ENCODE measurements around the gene EFCAB13. TPM values are rescaled to one million over a fixed set of nuclear protein-coding genes. Genes with fewer than 3 reads are reported as not detected.
A peak's percentile ranks its signal among the peaks of the same experiment; 100 is the strongest.

The EFCAB13 gene
- total RNA-seq, 1 experiment from 2014 or later = 5.1 TPM

DNA sequence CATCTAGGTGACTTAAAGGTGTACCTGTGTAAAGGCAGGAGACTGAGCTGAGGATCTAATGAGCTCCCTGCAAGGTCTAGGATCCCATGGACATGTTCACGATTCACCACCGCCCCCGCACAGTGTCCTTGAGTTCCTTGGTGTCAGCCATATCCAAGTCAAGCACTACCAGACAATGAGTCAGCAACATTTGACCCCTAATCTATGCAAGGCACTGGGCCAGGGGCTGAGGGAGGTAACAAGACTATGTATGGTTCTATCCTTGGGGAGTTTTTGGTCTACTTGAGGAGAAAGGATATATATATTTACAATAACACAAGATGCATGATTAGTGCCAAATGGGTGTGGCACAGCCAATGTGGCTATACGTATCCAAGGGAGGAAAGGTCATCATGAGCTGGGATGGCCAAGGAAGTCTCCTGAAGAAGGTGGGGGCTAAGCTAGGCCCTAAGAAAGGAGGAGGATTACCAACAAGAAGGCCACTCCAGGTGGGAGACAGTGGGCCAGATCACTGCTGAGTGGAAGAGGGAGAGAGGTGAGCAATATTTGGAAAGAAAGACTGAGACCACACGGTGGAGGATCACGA, 35.1 kb upstream of the EFCAB13 start:
- Histone ChIP-seq H3K27me3 (replicated peaks; ENCODE audit: control insufficient read depth, insufficient read depth, low read length) (no peaks in the 10 kb centered on the region; the same call in none of the 2 replicates), H3K9me3 (no peaks in the 10 kb centered on the region), H3K4me1 (peaks cover 22% of the 10 kb centered on the region), H3K36me3 (ENCODE audit: control insufficient read depth, insufficient read depth, low read length) (no peaks in the 10 kb centered on the region), H3K4me3 (ENCODE audit: low read depth, low read length) (no peak overlapping the region)
- TF ChIP-seq, protein P1, sequence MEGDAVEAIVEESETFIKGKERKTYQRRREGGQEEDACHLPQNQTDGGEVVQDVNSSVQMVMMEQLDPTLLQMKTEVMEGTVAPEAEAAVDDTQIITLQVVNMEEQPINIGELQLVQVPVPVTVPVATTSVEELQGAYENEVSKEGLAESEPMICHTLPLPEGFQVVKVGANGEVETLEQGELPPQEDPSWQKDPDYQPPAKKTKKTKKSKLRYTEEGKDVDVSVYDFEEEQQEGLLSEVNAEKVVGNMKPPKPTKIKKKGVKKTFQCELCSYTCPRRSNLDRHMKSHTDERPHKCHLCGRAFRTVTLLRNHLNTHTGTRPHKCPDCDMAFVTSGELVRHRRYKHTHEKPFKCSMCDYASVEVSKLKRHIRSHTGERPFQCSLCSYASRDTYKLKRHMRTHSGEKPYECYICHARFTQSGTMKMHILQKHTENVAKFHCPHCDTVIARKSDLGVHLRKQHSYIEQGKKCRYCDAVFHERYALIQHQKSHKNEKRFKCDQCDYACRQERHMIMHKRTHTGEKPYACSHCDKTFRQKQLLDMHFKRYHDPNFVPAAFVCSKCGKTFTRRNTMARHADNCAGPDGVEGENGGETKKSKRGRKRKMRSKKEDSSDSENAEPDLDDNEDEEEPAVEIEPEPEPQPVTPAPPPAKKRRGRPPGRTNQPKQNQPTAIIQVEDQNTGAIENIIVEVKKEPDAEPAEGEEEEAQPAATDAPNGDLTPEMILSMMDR (IDR thresholded peaks at IDR 0.05; ENCODE audit: insufficient read depth in 1 of 2, low read depth in 1 of 2, low read length in 1 of 2, severe bottlenecking in 1 of 2, unreplicated experiment in 1 of 2) = no peak
- BruUV-seq (replicated peaks) = no TSS peak
- Mint-ChIP-seq H3K27ac (ENCODE audit: unreplicated experiment) (no peak overlapping the region), H3K27me3 (ENCODE audit: insufficient read depth, unreplicated experiment) (no peaks in the 10 kb centered on the region), H3K4me3 (ENCODE audit: unreplicated experiment) (no peak overlapping the region), H3K9me3 (ENCODE audit: unreplicated experiment) (no peaks in the 10 kb centered on the region), H3K36me3 (ENCODE audit: insufficient read depth, unreplicated experiment) (no peaks in the 10 kb centered on the region), H3K4me1 (ENCODE audit: low read depth, unreplicated experiment) (peaks cover 20% of the 10 kb centered on the region)
- POLR2A ChIA-PET = no interaction called here
- CTCF ChIA-PET = no interaction called here
- no peak for DNase-seq
- intact Hi-C loops (cut with micrococcal nuclease; ENCODE audit: unreplicated experiment) = no loop called here

DNA sequence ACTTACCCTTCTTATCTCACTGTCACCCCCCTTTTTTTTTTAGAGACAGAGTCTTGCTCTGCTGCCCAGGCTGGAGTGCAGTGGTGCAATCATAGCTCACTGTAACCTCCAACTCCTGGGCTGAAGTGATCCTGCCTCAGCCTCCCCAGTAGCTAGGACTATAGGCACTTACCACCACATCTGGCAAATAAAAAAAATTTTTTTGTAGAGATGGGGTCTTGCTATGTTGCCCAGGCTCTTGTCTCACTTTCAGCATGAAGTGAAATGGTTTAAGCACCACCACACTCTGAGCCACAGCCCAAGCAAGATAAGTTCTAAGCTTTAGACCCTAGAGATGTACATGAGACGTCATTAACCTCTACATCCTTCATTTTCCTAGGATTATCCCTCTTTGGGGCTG, 34.5 kb upstream of the EFCAB13 start:
- Histone ChIP-seq H3K4me3 (ENCODE audit: low read depth, low read length) (no peak overlapping the region), H3K9me3 (no peaks in the 10 kb centered on the region), H3K4me1 (peaks cover 22% of the 10 kb centered on the region), H3K36me3 (ENCODE audit: control insufficient read depth, insufficient read depth, low read length) (no peaks in the 10 kb centered on the region), H3K27me3 (replicated peaks; ENCODE audit: control insufficient read depth, insufficient read depth, low read length) (no peaks in the 10 kb centered on the region; the same call in none of the 2 replicates)
- POLR2A ChIA-PET = no interaction called here
- CTCF ChIA-PET = no interaction called here
- Mint-ChIP-seq H3K9me3 (ENCODE audit: unreplicated experiment) (no peaks in the 10 kb centered on the region), H3K4me3 (ENCODE audit: unreplicated experiment) (no peak overlapping the region), H3K36me3 (ENCODE audit: insufficient read depth, unreplicated experiment) (no peaks in the 10 kb centered on the region), H3K27ac (ENCODE audit: unreplicated experiment) (no peak overlapping the region), H3K27me3 (ENCODE audit: insufficient read depth, unreplicated experiment) (no peaks in the 10 kb centered on the region), H3K4me1 (ENCODE audit: low read depth, unreplicated experiment) (peaks cover 20% of the 10 kb centered on the region)
- TF ChIP-seq, protein P1 (IDR thresholded peaks at IDR 0.05; ENCODE audit: insufficient read depth in 1 of 2, low read depth in 1 of 2, low read length in 1 of 2, severe bottlenecking in 1 of 2, unreplicated experiment in 1 of 2) = no peak
- BruUV-seq (replicated peaks) = no TSS peak
- intact Hi-C loops (cut with micrococcal nuclease; ENCODE audit: unreplicated experiment) = no loop called here
- no peak for DNase-seq

DNA sequence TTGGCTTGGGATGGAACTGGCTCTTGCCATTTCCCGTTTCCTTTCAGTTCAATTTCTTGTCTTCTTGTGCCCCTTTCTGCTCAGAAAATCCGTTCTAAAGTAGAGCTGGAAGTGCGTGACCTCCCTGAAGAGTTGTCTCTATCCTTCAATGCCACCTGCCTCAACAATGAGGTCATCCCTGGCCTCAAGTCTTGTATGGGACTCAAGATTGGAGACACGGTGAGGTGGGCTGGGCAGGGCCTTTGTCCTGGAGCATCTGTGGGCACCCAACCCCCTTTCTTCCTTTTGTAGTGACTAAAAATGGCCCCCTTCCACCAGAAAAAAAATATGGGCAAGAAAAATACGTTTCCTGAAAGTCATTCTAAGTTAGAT, 32.9 kb upstream of the EFCAB13 start:
- Mint-ChIP-seq H3K27me3 (ENCODE audit: insufficient read depth, unreplicated experiment) (no peaks in the 10 kb centered on the region), H3K4me3 (ENCODE audit: unreplicated experiment) (peak overlapping the region; percentile 58), H3K4me1 (ENCODE audit: low read depth, unreplicated experiment) (peaks cover 20% of the 10 kb centered on the region), H3K36me3 (ENCODE audit: insufficient read depth, unreplicated experiment) (no peaks in the 10 kb centered on the region), H3K27ac (ENCODE audit: unreplicated experiment) (peak overlapping the region; percentile 37), H3K9me3 (ENCODE audit: unreplicated experiment) (no peaks in the 10 kb centered on the region)
- no peak for DNase-seq
- ChIA-PET POLR2A (no interaction called here), CTCF (interaction anchor here (1.0 to 2.1 kb wide), 3 partner anchors 13 to 33 kb away, joined by 3 to 17 read pairs (median 7); partner anchors contain the start of gene EFCAB13)
- intact Hi-C loops (cut with micrococcal nuclease; ENCODE audit: unreplicated experiment) = no loop called here
- Histone ChIP-seq H3K4me1 (peaks cover 22% of the 10 kb centered on the region), H3K27me3 (replicated peaks; ENCODE audit: control insufficient read depth, insufficient read depth, low read length) (no peaks in the 10 kb centered on the region; the same call in none of the 2 replicates), H3K4me3 (ENCODE audit: low read depth, low read length) (no peak overlapping the region), H3K9me3 (no peaks in the 10 kb centered on the region), H3K36me3 (ENCODE audit: control insufficient read depth, insufficient read depth, low read length) (no peaks in the 10 kb centered on the region)
- TSS peak; percentile 24 for BruUV-seq (replicated peaks)
- TF ChIP-seq, protein P1 (IDR thresholded peaks at IDR 0.05; ENCODE audit: insufficient read depth in 1 of 2, low read depth in 1 of 2, low read length in 1 of 2, severe bottlenecking in 1 of 2, unreplicated experiment in 1 of 2) = no peak

Data from Caco-2 (cell line).